Measurements from ENCODE around the gene PRDM16. TPM values are rescaled to one million over a fixed set of nuclear protein-coding genes. Genes with fewer than 3 reads are reported as not detected.

Gene PRDM16
- total and polyA plus RNA-seq, 2 of the 13 experiments (the other 11 are each of a cell fraction or from before 2014, with no cell fraction given) = 0.15 to 0.81 TPM

- no peak for TF ChIP-seq ZNF446 (CRISPR knock-in tag; IDR thresholded peaks at IDR 0.05)
- TF ChIP-seq SMAD9 (CRISPR knock-in tag; IDR thresholded peaks at IDR 0.05) = no peak
- TF ChIP-seq ZNF724P (CRISPR knock-in tag; IDR thresholded peaks at IDR 0.05; ENCODE audit: borderline replicate concordance) = 0 out of 2 replicates have a peak, but pooled peaks have one; percentile 58
- no peak for TF ChIP-seq ZNF660 (CRISPR knock-in tag; IDR thresholded peaks at IDR 0.05; ENCODE audit: borderline replicate concordance, low read depth)
- TF ChIP-seq ZMYM3 (CRISPR knock-in tag; IDR thresholded peaks at IDR 0.05) = 0 out of 2 replicates have a peak, but pooled peaks have one; percentile 38
- TF ChIP-seq FOXM1 (CRISPR knock-in tag; IDR thresholded peaks at IDR 0.05) = no peak
- TF ChIP-seq MBD4 (IDR thresholded peaks at IDR 0.05; ENCODE audit: borderline replicate concordance, low read length) = no peak
- TF ChIP-seq ZNF75D (CRISPR knock-in tag; IDR thresholded peaks at IDR 0.05; ENCODE audit: borderline replicate concordance) = no peak
- no peak for TF ChIP-seq NPAS2 (CRISPR knock-in tag; IDR thresholded peaks at IDR 0.05; ENCODE audit: borderline replicate concordance)
- no peak for TF ChIP-seq ZSCAN29 (CRISPR knock-in tag; conservative IDR thresholded peaks at IDR 0.05)
- TF ChIP-seq ZNF256 (CRISPR knock-in tag; conservative IDR thresholded peaks at IDR 0.05) = no peak
- TF ChIP-seq NFE2L2 (IDR thresholded peaks at IDR 0.05; ENCODE audit: low read length) = no peak
- no peak for TF ChIP-seq ZBTB34 (CRISPR knock-in tag; IDR thresholded peaks at IDR 0.05)
- no peak for TF ChIP-seq ZBTB38 (CRISPR knock-in tag; IDR thresholded peaks at IDR 0.05)
- TF ChIP-seq ZNF543 (CRISPR knock-in tag; IDR thresholded peaks at IDR 0.05) = no peak
- peak; percentile 50; the same call in 1 of the 2 replicates for TF ChIP-seq THAP11 (CRISPR knock-in tag; IDR thresholded peaks at IDR 0.05)
- TF ChIP-seq ZBTB49 (CRISPR knock-in tag; IDR thresholded peaks at IDR 0.05; ENCODE audit: borderline replicate concordance) = no peak
- TF ChIP-seq ZNF143 (CRISPR knock-in tag; IDR thresholded peaks at IDR 0.05) = peak; percentile 15; the same call in 1 of the 2 replicates
- peak; percentile 26; the same call in 1 of the 2 replicates for TF ChIP-seq PBX2 (CRISPR knock-in tag; IDR thresholded peaks at IDR 0.05)
- no peak for TF ChIP-seq NR1H2 (CRISPR knock-in tag; IDR thresholded peaks at IDR 0.05; ENCODE audit: borderline replicate concordance, low read depth)
- no peak for TF ChIP-seq RNF219 (CRISPR knock-in tag; IDR thresholded peaks at IDR 0.05)
- TF ChIP-seq SIX4 (CRISPR knock-in tag; IDR thresholded peaks at IDR 0.05) = no peak
- TF ChIP-seq ZNF652 (CRISPR knock-in tag; IDR thresholded peaks at IDR 0.05; ENCODE audit: borderline replicate concordance, low read depth) = no peak
Measured at GRCh38 chr1:3456964-3457909, 388.2 kb downstream of the PRDM16 start (continued).
